HL-60 (cell line): ENCODE measurements around the gene JAML.
A peak's percentile ranks its signal among the peaks of the same experiment; 100 is the strongest.

ENCODE experiments used
- DNase-seq, 2 experiments: peaks; one replicate each; pipeline ENCODE4 v3.0.0-alpha.2; 2010 to 2020; ENCODE audit warnings: low read depth in 1 of 2, low spot score in 1 of 2
- H3K27ac ChIP-seq: fragments of 250-450 bp; sonication (Bioruptor Pico); replicated peaks from 2 replicates; pipeline ENCODE4 v1.5.1; 2020; ENCODE audit warnings: mild to moderate bottlenecking, moderate library complexity
- H3K27me3 ChIP-seq: fragments of 250-450 bp; sonication (Bioruptor Pico); 2 replicates; pipeline ENCODE4 v1.5.1; 2021; ENCODE audit warnings: mild to moderate bottlenecking, moderate library complexity; ENCODE audit not compliant: insufficient read depth, poor library complexity, severe bottlenecking
- H3K4me3 ChIP-seq: replicated peaks from 2 replicates; pipeline ENCODE4 v1.5.1; 2011; ENCODE audit warnings: mild to moderate bottlenecking, control low read depth, low read length; ENCODE audit not compliant: insufficient read depth
- GABPA ChIP-seq: IDR thresholded peaks from 2 replicates; pipeline ENCODE4 v1.6.1; 2012; ENCODE audit warnings: low read depth
- POLR2AphosphoS5 ChIP-seq: IDR thresholded peaks from 2 replicates; pipeline ENCODE4 v1.6.1; 2012; ENCODE audit warnings: low read depth
- REST ChIP-seq: IDR thresholded peaks from 2 replicates; pipeline ENCODE4 v1.6.1; 2012; ENCODE audit warnings: low read depth; ENCODE audit not compliant: insufficient replicate concordance
- SPI1 ChIP-seq: IDR thresholded peaks from 2 replicates; pipeline ENCODE4 v1.6.1; 2012; ENCODE audit warnings: low read depth, mild to moderate bottlenecking, borderline replicate concordance
- TF ChIP-seq, protein P1 (sequence below): IDR thresholded peaks from one replicate; pipeline ENCODE4 v1.5.1; 2011; ENCODE audit warnings: low read length, control low read depth, inconsistent platforms; ENCODE audit not compliant: insufficient read depth

Gene JAML

DNA sequence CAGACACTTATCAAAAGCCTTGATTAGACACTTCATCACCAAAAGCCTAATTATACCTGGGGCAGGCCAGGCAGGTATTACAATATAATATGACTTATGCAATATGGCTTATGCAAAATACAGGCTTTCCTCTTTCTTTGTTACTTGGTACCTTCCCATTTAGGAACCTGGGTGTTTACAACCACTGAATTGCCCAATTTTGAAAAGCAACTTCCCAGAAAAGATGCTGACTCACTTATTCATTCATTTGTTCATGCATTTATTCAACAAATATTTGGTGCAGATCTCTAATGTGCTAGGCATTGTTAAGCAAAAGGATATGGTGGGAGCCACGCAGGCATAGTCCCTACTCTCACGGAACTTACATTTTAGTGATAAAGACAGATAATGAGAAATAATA is 13.6 kb upstream of the JAML start:
- peak; percentile 69 to 91 for DNase-seq
- H3K4me3 ChIP-seq: no peak overlapping the region
- peak overlapping the region; percentile 85 for H3K27ac ChIP-seq
- H3K27me3 ChIP-seq: no peaks in the 10 kb centered on the region
- TF ChIP-seq POLR2AphosphoS5 (no peak), SPI1 (peak; percentile 51; the same call in 1 of the 2 replicates)
- TF ChIP-seq, protein P1, sequence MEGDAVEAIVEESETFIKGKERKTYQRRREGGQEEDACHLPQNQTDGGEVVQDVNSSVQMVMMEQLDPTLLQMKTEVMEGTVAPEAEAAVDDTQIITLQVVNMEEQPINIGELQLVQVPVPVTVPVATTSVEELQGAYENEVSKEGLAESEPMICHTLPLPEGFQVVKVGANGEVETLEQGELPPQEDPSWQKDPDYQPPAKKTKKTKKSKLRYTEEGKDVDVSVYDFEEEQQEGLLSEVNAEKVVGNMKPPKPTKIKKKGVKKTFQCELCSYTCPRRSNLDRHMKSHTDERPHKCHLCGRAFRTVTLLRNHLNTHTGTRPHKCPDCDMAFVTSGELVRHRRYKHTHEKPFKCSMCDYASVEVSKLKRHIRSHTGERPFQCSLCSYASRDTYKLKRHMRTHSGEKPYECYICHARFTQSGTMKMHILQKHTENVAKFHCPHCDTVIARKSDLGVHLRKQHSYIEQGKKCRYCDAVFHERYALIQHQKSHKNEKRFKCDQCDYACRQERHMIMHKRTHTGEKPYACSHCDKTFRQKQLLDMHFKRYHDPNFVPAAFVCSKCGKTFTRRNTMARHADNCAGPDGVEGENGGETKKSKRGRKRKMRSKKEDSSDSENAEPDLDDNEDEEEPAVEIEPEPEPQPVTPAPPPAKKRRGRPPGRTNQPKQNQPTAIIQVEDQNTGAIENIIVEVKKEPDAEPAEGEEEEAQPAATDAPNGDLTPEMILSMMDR: no peak

DNA sequence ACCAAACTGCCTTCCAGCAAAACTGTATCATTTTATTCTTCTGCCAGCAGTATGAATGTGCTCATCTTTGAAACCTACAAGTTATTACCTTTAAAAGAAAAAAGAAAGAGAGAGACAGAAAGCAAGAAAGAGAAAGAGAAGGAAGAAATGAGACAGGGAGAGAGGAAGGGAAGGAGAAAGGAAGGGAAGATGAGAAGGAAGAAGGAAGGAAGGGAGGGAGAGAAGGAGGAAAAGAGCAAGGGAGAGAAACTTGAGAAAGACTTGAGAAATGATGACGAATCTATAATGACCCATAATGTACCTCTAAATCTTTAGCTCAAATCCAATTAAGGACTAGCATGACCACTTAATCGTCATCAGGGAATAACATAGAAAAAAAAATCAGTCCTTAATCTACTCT is 11.4 kb upstream of the JAML start:
- TF ChIP-seq, protein P1: no peak
- H3K27ac ChIP-seq: no peak overlapping the region
- no peak overlapping the region for H3K4me3 ChIP-seq
- no peak for DNase-seq
- no peaks in the 10 kb centered on the region for H3K27me3 ChIP-seq

DNA sequence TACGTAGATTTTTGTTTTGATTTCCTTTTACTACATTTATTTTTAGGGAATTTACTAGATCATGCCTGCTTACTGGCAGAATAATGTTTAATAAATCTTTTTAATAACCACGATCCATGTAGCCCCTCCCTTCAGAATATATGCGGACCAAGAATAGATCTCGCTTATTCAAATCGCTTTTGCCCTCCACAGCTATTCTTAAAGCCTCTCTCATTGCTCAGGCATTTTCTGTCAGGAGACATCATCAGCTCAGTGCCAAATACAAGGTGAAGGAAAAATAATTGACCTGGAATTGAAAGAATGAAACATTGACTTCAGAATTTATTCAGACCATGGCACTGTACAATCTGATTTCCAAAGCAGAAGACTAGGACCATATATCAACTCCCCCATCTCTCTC is 10.0 kb upstream of the JAML start:
- H3K27me3 ChIP-seq: no peaks in the 10 kb centered on the region
- no peak overlapping the region for H3K27ac ChIP-seq
- no peak for DNase-seq
- H3K4me3 ChIP-seq: no peak overlapping the region
- no peak for TF ChIP-seq GABPA
- TF ChIP-seq, protein P1: no peak
- no peak for TF ChIP-seq POLR2AphosphoS5
- no peak for TF ChIP-seq SPI1
- TF ChIP-seq REST: no peak

- no peak for DNase-seq
- H3K27me3 ChIP-seq: no peaks in the 10 kb centered on the region
- no peak overlapping the region for H3K27ac ChIP-seq
- no peak overlapping the region for H3K4me3 ChIP-seq
- no peak for TF ChIP-seq POLR2AphosphoS5
Measured at GRCh38 chr11:118233850-118234249, 9.0 kb upstream of the JAML start.

GRCh38 chr11:118233377-118233776 is 8.6 kb upstream of the JAML start:
- Histone ChIP-seq H3K27me3 (no peaks in the 10 kb centered on the region), H3K27ac (no peak overlapping the region), H3K4me3 (no peak overlapping the region)
- no peak for DNase-seq
- TF ChIP-seq SPI1: no peak
- TF ChIP-seq GABPA: no peak
- no peak for TF ChIP-seq REST
- TF ChIP-seq POLR2AphosphoS5: no peak
- TF ChIP-seq, protein P1: no peak
